Lower leg skin (tissue), 4 donors: Measurements from ENCODE around the gene SMOC2. TPM values are rescaled to one million over a fixed set of nuclear protein-coding genes. Genes with fewer than 3 reads are reported as not detected.

Experiments used
- DNase-seq, 2 donors: peaks; one replicate each; pipeline ENCODE4 v3.0.0-alpha.2; 2019; ENCODE audit warnings: low spot score in 2 of 2
- H3K4me3 ChIP-seq: fragments of 200-600 bp; sonication (generic); 2 replicates; pipeline ENCODE4 v1.5.1; 2017; ENCODE audit warnings: mild to moderate bottlenecking, low read depth; ENCODE audit not compliant: poor library complexity, severe bottlenecking
- POLR2A ChIP-seq, 2 donors: fragments of 450-650 bp; IDR thresholded peaks; one replicate each; pipeline ENCODE4 v1.6.1; 2016 to 2017; ENCODE audit warnings: antibody characterized with exemption in 2 of 2, mild to moderate bottlenecking in 1 of 2, moderate library complexity in 1 of 2
- WGBS, 2 donors: methylation state at CpG; one replicate each; pipeline ENCODE4 v1.1.5; 2018; 5-methylcytosine and 5-hydroxymethylcytosine counted together
- intact Hi-C: fragments of 100-400 bp; cut with DNase I; formaldehyde crosslinking; loops from one replicate; pipeline ENCODE4 v1.15.0; 2023; ENCODE audit warnings: low total_unique reads
- total RNA-seq, 4 donors: library from RNA; depleted of rRNA; stranded (reverse); fragments of >200 nt; gene quantifications; one replicate each; pipeline ENCODE4 v1.1.0, GENCODE V29; 2016
- TF ChIP-seq, protein P1 (sequence below), 3 donors: fragments of 450-650 bp; IDR thresholded peaks; one replicate each; pipeline ENCODE4 v1.5.1; 2016; ENCODE audit warnings: antibody characterized with exemption in 3 of 3, mild to moderate bottlenecking in 3 of 3, moderate library complexity in 2 of 3

SMOC2 gene
- total RNA-seq, 4 donors from 2014 or later: 12.5 to 26.1 (median 13.0) TPM

DNA sequence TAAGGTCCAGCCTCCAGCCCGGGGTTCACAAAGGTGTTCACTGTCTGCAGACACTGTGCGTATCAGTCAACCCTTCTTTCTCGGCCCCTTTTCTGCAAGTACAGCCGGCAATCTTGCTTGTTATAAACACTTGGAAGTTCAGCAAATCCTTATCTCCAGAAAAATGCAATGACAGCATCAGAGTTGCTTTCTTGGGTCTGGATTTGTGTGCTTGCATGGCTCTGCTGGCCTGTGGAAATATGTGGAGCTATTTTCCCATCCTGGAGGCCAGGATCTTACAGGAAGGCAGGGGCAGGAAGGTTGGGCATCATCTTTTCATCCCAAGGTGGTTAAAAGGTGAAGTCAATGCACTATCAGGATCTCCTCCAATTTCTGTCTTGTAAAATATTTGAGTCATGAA lies 100.3 kb downstream of the SMOC2 start:
- DNase-seq: peak in 1 of 2 donors; percentile 60
- no peak overlapping the region for H3K4me3 ChIP-seq
- 85% methylated on average over 4 of the region's 4 CpGs for WGBS, 2 donors
- intact Hi-C loops: no loop called here
- TF ChIP-seq, protein P1, sequence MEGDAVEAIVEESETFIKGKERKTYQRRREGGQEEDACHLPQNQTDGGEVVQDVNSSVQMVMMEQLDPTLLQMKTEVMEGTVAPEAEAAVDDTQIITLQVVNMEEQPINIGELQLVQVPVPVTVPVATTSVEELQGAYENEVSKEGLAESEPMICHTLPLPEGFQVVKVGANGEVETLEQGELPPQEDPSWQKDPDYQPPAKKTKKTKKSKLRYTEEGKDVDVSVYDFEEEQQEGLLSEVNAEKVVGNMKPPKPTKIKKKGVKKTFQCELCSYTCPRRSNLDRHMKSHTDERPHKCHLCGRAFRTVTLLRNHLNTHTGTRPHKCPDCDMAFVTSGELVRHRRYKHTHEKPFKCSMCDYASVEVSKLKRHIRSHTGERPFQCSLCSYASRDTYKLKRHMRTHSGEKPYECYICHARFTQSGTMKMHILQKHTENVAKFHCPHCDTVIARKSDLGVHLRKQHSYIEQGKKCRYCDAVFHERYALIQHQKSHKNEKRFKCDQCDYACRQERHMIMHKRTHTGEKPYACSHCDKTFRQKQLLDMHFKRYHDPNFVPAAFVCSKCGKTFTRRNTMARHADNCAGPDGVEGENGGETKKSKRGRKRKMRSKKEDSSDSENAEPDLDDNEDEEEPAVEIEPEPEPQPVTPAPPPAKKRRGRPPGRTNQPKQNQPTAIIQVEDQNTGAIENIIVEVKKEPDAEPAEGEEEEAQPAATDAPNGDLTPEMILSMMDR (IDR thresholded peaks at IDR 0.05): no peak
- TF ChIP-seq POLR2A (IDR thresholded peaks at IDR 0.05): no peak

DNA sequence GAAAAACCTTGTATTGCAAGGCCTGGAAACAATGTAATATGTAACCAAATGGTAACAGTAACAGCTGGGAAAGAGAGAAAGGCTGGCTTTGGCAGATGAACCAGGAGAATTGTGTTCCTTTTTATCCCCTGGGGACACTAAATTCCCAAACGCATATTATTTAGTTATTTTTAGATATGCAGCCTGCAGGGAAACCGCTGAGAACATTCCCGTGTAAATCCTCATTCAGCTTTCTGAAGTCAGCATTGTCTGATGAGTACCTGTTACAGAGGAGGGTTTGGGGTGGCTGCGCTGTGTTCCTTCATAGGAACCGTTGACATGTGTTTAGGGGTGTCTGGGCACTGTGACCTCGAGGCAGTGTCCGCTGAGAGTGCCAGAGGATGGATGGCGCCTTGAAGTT lies 101.3 kb downstream of the SMOC2 start:
- no peak overlapping the region for H3K4me3 ChIP-seq
- TF ChIP-seq, protein P1 (IDR thresholded peaks at IDR 0.05): no peak
- TF ChIP-seq POLR2A (IDR thresholded peaks at IDR 0.05): no peak
- 44% methylated on average over 8 of the region's 8 CpGs for WGBS, 2 donors
- DNase-seq: peak in 1 of 2 donors; percentile 78
- intact Hi-C loops: no loop called here

DNA sequence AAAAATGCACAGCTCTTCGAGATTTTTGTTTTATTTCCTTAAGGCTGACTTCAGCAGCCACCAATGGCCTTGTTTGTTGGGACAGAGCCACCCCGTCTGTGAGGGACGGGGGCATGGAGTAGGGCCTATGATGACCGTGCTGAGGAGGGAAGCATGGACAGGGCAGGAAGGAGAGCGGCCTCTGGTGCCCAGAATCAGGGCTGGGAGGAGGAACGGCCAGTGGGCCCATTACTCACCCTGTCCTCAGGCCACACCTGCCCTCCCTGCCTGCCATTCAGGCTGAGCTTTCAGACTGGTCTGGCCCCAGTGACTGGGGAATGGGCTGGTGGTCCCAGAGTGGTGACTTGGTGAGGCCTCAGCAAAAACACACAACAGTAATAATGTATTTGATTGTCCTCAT lies 104.4 kb downstream of the SMOC2 start:
- no peak overlapping the region for H3K4me3 ChIP-seq
- 70 to 78% methylated on average over 6 of the region's 6 CpGs for WGBS, 2 donors
- no peak for TF ChIP-seq POLR2A (IDR thresholded peaks at IDR 0.05)
- TF ChIP-seq, protein P1 (IDR thresholded peaks at IDR 0.05): no peak
- no peak for DNase-seq
- intact Hi-C loops: no loop called here

DNA sequence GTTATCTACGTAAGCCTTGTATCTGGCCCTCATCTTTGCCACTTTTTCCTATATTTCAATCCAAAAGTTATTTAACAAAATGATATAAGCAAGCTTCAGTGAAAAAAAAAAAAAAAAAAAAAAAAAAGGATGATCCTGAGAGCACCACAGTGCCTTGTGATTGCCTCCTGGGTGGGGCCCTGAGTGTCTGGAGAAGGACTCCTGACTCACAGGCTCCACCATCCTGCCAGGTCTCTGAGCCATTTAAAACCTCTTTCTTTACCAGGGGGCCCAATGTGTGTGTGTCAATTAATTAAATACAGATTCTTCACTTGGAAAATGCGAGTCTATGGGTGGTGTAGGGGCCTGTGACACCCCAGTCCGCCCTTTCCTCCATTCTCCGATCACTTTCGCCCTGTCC lies 105.2 kb downstream of the SMOC2 start:
- TF ChIP-seq, protein P1 (IDR thresholded peaks at IDR 0.05): no peak
- TF ChIP-seq POLR2A (IDR thresholded peaks at IDR 0.05): no peak
- intact Hi-C loops: no loop called here
- no peak overlapping the region for H3K4me3 ChIP-seq
- DNase-seq: peak in 1 of 2 donors; percentile 73
- WGBS, 2 donors: 68 to 76% methylated on average over 5 of the region's 5 CpGs

DNA sequence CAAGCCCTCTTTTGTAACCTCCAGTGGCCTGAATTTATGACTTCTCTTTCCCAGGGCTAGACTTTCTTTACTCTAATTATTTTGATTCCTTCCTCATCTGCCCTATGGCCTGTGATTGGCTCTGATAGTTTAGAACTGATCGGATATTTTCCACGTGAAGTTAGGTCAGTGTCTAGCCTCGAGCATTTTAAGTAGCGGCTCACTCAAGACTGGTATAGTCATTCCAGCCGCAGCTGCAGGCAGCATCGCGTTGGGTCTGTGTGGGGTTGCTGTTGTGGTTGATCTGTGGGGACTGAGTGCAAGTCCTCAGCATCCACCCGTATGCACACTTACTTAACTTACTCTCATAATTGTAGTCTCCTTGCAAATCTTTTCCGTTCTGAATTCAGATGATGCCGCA lies 105.7 kb downstream of the SMOC2 start:
- 84 to 88% methylated on average over 10 of the region's 10 CpGs for WGBS, 2 donors
- H3K4me3 ChIP-seq: no peak overlapping the region
- TF ChIP-seq, protein P1 (IDR thresholded peaks at IDR 0.05): no peak
- no peak for TF ChIP-seq POLR2A (IDR thresholded peaks at IDR 0.05)
- no peak for DNase-seq
- intact Hi-C loops: no loop called here

DNA sequence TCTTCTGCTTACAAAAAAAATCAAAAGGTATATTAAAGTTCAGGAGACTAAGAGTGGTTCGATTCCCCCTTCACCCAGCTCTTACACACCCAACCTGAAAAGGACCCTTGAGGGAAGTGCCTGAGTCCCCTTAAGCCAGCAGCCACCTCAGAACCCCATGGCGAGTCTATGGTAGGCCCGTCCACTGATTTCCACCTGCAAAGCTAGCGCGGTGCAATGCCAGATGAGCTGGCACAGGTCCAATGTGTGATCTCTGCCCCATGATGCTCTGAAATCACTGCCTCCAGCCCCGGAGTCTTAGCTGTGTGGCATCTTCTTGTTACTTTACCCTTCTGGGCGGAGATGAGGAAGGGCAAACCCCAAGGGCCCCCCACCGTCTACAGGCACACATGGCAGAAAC lies 109.3 kb downstream of the SMOC2 start:
- intact Hi-C loops: no loop called here
- H3K4me3 ChIP-seq: no peak overlapping the region
- TF ChIP-seq, protein P1 (IDR thresholded peaks at IDR 0.05): no peak
- TF ChIP-seq POLR2A (IDR thresholded peaks at IDR 0.05): no peak
- DNase-seq: peak in 1 of 2 donors; percentile 75
- WGBS, 2 donors: 83 to 90% methylated on average over 8 of the region's 8 CpGs
